ENCODE measurements around the gene SSR4. TPM values are rescaled to one million over a fixed set of nuclear protein-coding genes. Genes with fewer than 3 reads are reported as not detected.
"Not testable (repeated sequence)": the region's sequence is repeated elsewhere in the genome, so short reads cannot be mapped to it uniquely, and the experiment has no call there.

The SSR4 gene
- total RNA-seq: 100 to 1,000 TPM; 204 to 212 TPM
- 82.3 to 104 reads per million in 2 donors for total RNA-seq

DNA sequence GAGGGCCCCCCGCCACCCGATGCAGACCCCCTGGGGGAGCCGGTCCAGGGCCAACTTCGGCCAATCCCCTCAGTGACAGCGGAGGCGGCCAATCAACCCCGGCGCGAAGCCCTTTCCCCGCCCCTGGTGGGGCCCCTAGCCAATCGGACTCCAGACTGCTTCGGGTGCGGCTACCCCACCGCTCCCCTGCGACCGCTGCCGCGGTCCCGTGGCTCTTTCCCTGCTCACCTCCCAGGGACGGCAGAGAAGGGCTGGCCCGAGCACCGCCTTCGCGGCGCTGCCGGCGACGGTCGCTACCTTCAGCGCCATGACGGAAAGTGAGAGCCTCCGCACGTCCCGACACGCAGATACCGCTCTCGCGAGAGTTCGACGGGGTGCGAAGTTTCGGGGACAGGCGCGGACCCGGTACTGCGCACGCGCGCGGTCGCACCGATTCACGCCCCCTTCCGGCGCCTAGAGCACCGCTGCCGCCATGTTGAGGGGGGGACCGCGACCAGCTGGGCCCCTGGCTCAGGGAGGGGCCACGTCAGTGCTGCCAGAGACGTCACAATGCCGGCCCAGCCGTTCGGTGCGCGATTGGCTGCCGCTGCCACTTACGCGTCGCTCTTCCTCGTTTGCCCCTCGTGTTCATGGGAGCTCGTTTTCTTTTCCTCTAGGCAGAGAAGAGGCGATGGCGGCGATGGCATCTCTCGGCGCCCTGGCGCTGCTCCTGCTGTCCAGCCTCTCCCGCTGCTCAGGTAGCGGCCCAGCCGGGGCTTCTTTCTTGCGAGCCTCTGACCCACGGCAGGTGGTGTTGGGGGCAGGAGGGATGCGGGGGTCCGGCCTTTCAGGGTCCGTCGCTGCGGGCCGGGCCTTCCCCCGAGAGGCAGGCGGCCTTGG is at the start of gene SSR4, which contains the start of gene IDH3G:
TSS of gene SSR4 (plus strand) at position 651 of the 879 bp plus-strand sequence. CDS start at position 671, 20 bp downstream.
TSS of gene IDH3G (minus strand) at position 358 of the 879 bp plus-strand sequence. CDS start at position 309, 49 bp downstream.
- Mint-ChIP-seq H3K27ac (peak within 1 kb of the TSS; percentile 80), H3K36me3 (ENCODE audit: low read depth) (no peaks in the 10 kb centered on the region), H3K4me1 (peaks cover 16% of the 10 kb centered on the region), H3K4me3 (peak within 1 kb of the TSS; percentile 94), H3K27me3 (no peaks in the 10 kb centered on the region)
- peak; percentile 97 for ATAC-seq
- peak; percentile 83 to 90 (median 88) for DNase-seq
- H3K9me3 ChIP-seq (ENCODE audit: control insufficient read depth, low read length, poor library complexity, severe bottlenecking): no peaks in the 10 kb centered on the region

DNA sequence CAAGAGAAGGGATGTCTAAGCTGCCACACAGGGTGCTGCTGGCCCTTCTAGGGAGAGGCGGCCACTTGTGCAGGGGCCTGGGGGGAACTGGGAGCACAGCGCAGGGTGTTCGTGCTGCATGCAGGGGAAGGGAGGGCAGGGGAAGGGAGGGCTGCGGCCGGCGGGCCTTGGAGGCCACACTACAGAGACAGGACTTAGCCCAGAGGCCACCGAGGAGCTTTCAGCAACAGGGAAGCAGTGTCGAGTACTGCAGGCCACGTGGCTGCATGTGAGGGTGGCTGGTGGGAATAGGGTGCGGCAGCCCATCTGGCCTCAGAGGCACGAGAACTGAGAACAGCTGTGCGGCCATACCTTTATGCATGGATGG is 49.4 kb upstream of the SSR4 start:
- ATAC-seq; H3K4me3 Mint-ChIP-seq; H3K27ac Mint-ChIP-seq; H3K36me3 Mint-ChIP-seq (ENCODE audit: low read depth); H3K27me3 Mint-ChIP-seq; DNase-seq; H3K9me3 ChIP-seq (ENCODE audit: control insufficient read depth, low read length, poor library complexity, severe bottlenecking): not testable (repeated sequence)
- peaks cover 17% of the 10 kb centered on the region for H3K4me1 Mint-ChIP-seq

GRCh38 chrX:153746359-153746758 is 48.1 kb upstream of the SSR4 start:
- Mint-ChIP-seq H3K27ac (no peak overlapping the region), H3K4me3 (no peak overlapping the region), H3K36me3 (ENCODE audit: low read depth) (no peaks in the 10 kb centered on the region), H3K27me3 (no peaks in the 10 kb centered on the region), H3K4me1 (peaks cover 9% of the 10 kb centered on the region)
- DNase-seq (no peak), ATAC-seq (no peak)
- H3K9me3 ChIP-seq (ENCODE audit: control insufficient read depth, low read length, poor library complexity, severe bottlenecking): no peaks in the 10 kb centered on the region

GRCh38 chrX:153746991-153747390 is 47.5 kb upstream of the SSR4 start:
- not testable (repeated sequence) for H3K36me3 Mint-ChIP-seq (ENCODE audit: low read depth); ATAC-seq; H3K4me1 Mint-ChIP-seq; H3K4me3 Mint-ChIP-seq; H3K27ac Mint-ChIP-seq; H3K9me3 ChIP-seq (ENCODE audit: control insufficient read depth, low read length, poor library complexity, severe bottlenecking); DNase-seq; H3K27me3 Mint-ChIP-seq

DNA sequence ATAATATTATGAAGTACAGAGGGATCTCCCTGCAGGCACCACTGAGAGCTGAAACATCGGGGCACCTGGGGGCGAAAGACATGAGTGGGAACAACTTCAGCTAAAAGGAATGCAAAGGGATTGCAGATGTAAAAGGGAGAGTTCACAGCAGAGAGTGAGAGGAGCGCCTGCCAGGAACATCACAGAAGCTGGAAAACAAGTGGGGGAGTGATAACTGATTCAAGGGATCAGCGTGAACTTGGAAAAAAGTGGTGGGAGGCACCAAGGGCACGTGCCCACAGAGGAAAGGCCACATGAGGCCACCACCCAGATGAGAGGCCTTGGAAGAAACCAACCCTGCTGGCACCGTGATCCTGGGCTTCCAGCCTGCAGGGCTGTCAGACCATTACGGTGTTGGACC is 45.5 kb upstream of the SSR4 start:
- H3K27ac Mint-ChIP-seq; H3K4me1 Mint-ChIP-seq; ATAC-seq; H3K4me3 Mint-ChIP-seq; H3K27me3 Mint-ChIP-seq; H3K9me3 ChIP-seq (ENCODE audit: control insufficient read depth, low read length, poor library complexity, severe bottlenecking); H3K36me3 Mint-ChIP-seq (ENCODE audit: low read depth); DNase-seq: not testable (repeated sequence)

- no peaks in the 10 kb centered on the region for H3K4me1 Mint-ChIP-seq
- H3K27me3 Mint-ChIP-seq: no peaks in the 10 kb centered on the region
- no peaks in the 10 kb centered on the region for H3K9me3 ChIP-seq (ENCODE audit: control insufficient read depth, low read length, poor library complexity, severe bottlenecking)
- H3K4me3 Mint-ChIP-seq: no peak overlapping the region
- no peak overlapping the region for H3K27ac Mint-ChIP-seq
- DNase-seq (no peak), ATAC-seq (no peak)
- no peaks in the 10 kb centered on the region for H3K36me3 Mint-ChIP-seq (ENCODE audit: low read depth)
These were observed 44.2 kb upstream of the SSR4 start for GRCh38 chrX:153750127-153750774.

DNA sequence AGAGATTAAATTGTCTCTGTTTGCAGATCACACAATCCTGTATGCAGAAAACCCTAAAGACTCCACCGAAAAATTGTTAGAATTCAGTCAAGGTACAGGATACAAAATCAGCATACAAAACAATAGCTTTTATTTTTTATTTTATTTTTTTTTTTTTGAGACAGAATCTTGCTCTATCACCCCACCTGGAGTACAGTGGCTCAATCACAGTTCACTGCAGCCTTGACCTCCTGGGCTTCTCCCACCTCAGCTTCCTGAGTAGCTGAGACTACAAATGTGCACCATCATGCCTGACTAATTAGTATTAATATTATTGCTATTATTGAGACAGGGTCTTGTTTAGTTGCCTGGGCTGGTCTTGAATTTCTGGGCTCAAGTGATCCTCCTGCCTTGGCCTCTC is 39.3 kb upstream of the SSR4 start:
- H3K9me3 ChIP-seq (ENCODE audit: control insufficient read depth, low read length, poor library complexity, severe bottlenecking): no peaks in the 10 kb centered on the region
- DNase-seq (no peak), ATAC-seq (no peak)
- Mint-ChIP-seq H3K4me3 (no peak overlapping the region), H3K36me3 (ENCODE audit: low read depth) (no peaks in the 10 kb centered on the region), H3K27me3 (no peaks in the 10 kb centered on the region), H3K4me1 (peaks cover 2% of the 10 kb centered on the region), H3K27ac (no peak overlapping the region)

DNA sequence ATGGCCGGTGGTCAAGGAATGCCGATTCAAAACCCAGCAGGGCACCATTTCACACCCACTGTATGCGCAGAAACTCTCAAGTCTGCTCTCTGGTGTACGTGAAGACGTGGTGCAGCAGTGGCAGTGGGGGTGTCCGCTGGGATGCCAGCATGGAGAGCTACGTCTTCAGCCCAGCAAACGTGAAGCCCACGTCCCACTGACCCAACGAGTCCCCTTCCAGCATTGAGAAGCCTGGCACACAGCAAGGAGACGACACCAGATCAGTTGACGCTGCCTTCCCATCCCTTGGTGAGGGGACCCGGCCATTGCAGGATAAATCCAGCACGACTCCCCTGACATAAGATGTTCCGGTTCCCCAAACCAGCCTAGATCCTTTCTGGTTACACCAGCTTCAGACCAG is 32.6 kb upstream of the SSR4 start:
- H3K9me3 ChIP-seq (ENCODE audit: control insufficient read depth, low read length, poor library complexity, severe bottlenecking): no peaks in the 10 kb centered on the region
- Mint-ChIP-seq H3K27me3 (no peaks in the 10 kb centered on the region), H3K36me3 (ENCODE audit: low read depth) (no peaks in the 10 kb centered on the region), H3K4me1 (peaks cover 2% of the 10 kb centered on the region), H3K4me3 (no peak overlapping the region), H3K27ac (no peak overlapping the region)
- no peak for ATAC-seq
- no peak for DNase-seq

GRCh38 chrX:153762626-153763173 is 31.8 kb upstream of the SSR4 start:
- no peak for ATAC-seq
- no peak for DNase-seq
- H3K9me3 ChIP-seq (ENCODE audit: control insufficient read depth, low read length, poor library complexity, severe bottlenecking): no peaks in the 10 kb centered on the region
- H3K4me3 Mint-ChIP-seq: no peak overlapping the region
- H3K4me1 Mint-ChIP-seq: peaks cover 2% of the 10 kb centered on the region
- no peaks in the 10 kb centered on the region for H3K36me3 Mint-ChIP-seq (ENCODE audit: low read depth)
- H3K27me3 Mint-ChIP-seq: no peaks in the 10 kb centered on the region
- no peak overlapping the region for H3K27ac Mint-ChIP-seq

- Mint-ChIP-seq H3K4me1 (peaks cover 6% of the 10 kb centered on the region), H3K27ac (no peak overlapping the region), H3K27me3 (no peaks in the 10 kb centered on the region), H3K36me3 (ENCODE audit: low read depth) (no peaks in the 10 kb centered on the region), H3K4me3 (no peak overlapping the region)
- ATAC-seq (no peak), DNase-seq (no peak)
- no peaks in the 10 kb centered on the region for H3K9me3 ChIP-seq (ENCODE audit: control insufficient read depth, low read length, poor library complexity, severe bottlenecking)
These were observed 31.1 kb upstream of the SSR4 start for GRCh38 chrX:153763298-153763932.

GRCh38 chrX:153763989-153764755 is 30.3 kb upstream of the SSR4 start, which contains the start of gene PLXNB3:
PLXNB3 (plus strand) TSS chrX:153764249; CDS start chrX:153765536, 1,287 bp downstream.
- peaks cover 6% of the 10 kb centered on the region for H3K4me1 Mint-ChIP-seq
- no peak within 1 kb of the TSS for H3K27ac Mint-ChIP-seq
- H3K27me3 Mint-ChIP-seq: no peaks in the 10 kb centered on the region
- H3K4me3 Mint-ChIP-seq: no peak within 1 kb of the TSS
- no peaks in the 10 kb centered on the region for H3K9me3 ChIP-seq (ENCODE audit: control insufficient read depth, low read length, poor library complexity, severe bottlenecking)
- DNase-seq: peak; percentile 57 to 69 (median 60)
- H3K36me3 Mint-ChIP-seq (ENCODE audit: low read depth): no peaks in the 10 kb centered on the region
- ATAC-seq: peak; percentile 94

GRCh38 chrX:153764786-153765137 is 29.7 kb upstream of the SSR4 start:
- H3K27me3 Mint-ChIP-seq: no peaks in the 10 kb centered on the region
- H3K9me3 ChIP-seq (ENCODE audit: control insufficient read depth, low read length, poor library complexity, severe bottlenecking): no peaks in the 10 kb centered on the region
- no peak overlapping the region for H3K27ac Mint-ChIP-seq
- no peak overlapping the region for H3K4me3 Mint-ChIP-seq
- H3K36me3 Mint-ChIP-seq (ENCODE audit: low read depth): no peaks in the 10 kb centered on the region
- no peak for DNase-seq
- H3K4me1 Mint-ChIP-seq: peaks cover 6% of the 10 kb centered on the region
- no peak for ATAC-seq

Measured in T-helper 17 cell (primary cell).